ENCODE data around the gene CTNNA2. TPM values are rescaled to one million over a fixed set of nuclear protein-coding genes. Genes with fewer than 3 reads are reported as not detected.
A peak's percentile ranks its signal among the peaks of the same experiment; 100 is the strongest.

Gene CTNNA2
- total and polyA plus RNA-seq, 2 of the 8 experiments (the other 6 are each of a cell fraction or from before 2014, with no cell fraction given) = 3.9 to 9.0 TPM

DNA sequence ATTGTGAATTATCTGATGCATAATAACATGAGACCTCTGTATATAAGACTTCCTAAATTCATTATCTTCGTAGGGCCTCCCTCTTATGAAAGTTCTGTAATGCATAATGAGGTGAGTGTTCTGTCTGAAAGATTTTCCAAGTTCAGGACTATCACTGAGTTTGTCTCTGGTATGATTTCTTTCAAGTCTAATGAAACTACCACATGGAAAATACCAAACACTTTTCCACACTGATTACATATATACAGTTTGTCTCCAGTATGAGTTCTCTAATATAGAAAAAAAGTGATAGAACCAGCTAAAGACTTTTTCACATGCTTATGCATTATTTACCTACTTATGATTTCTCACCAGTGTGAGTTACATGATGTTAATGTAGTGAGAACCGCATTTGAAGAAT, 34.7 kb downstream of the CTNNA2 start:
- H2BK120ac ChIP-seq (replicated peaks; ENCODE audit: low read depth, low read length) = no peak overlapping the region
- H2AK5ac ChIP-seq (ENCODE audit: low read depth, low read length) = no peak overlapping the region
- no peaks in the 10 kb centered on the region for H3K4me1 ChIP-seq (replicated peaks in 1 of 4; ENCODE audit: control insufficient read depth in 3 of 4, insufficient read depth in 4 of 4, low read length in 3 of 4)
- 93% methylated on average over 2 of the region's 2 CpGs; no CpG with 5 or more reads in 1 of the 2 experiments for WGBS, 2 experiments (ENCODE audit: extremely low coverage in 1 of 2, insufficient coverage in 1 of 2, insufficient read length in 1 of 2, insufficient replicate concordance in 2 of 2, low coverage in 1 of 2, low lambda C conversion rate in 2 of 2, missing lambda C conversion rate in 1 of 2)
- no peak overlapping the region for H2AFZ ChIP-seq (ENCODE audit: low read length)
- no peaks in the 10 kb centered on the region for H3K79me2 ChIP-seq (ENCODE audit: control insufficient read depth in 1 of 2, insufficient read depth in 2 of 2, low read length in 2 of 2)
- H3K79me1 ChIP-seq (ENCODE audit: low read depth, low read length) = no peaks in the 10 kb centered on the region
- H3K14ac ChIP-seq (ENCODE audit: insufficient read length) = no peak overlapping the region
- no peak overlapping the region for H3K4me2 ChIP-seq (ENCODE audit: insufficient read depth in 1 of 2, low read depth in 2 of 2, low read length in 2 of 2)
- no peak overlapping the region for H4K8ac ChIP-seq (ENCODE audit: extremely low read depth, insufficient read depth, low read length)
- no peaks in the 10 kb centered on the region for H3K23me2 ChIP-seq (ENCODE audit: low read depth, low read length)
- no peak overlapping the region for H3K56ac ChIP-seq (replicated peaks; ENCODE audit: insufficient read length, low read depth, low read length)
- H4K20me1 ChIP-seq (replicated peaks in 1 of 2; ENCODE audit: control insufficient read depth in 1 of 2, insufficient read depth in 2 of 2, low read length in 2 of 2) = no peaks in the 10 kb centered on the region
- FAIRE-seq = no peak
- no peak overlapping the region for H3K27ac ChIP-seq (ENCODE audit: low read depth, low read length)
- H2BK15ac ChIP-seq (ENCODE audit: low read length) = no peak overlapping the region
- H4K91ac ChIP-seq (replicated peaks; ENCODE audit: insufficient read length, low read length) = no peak overlapping the region
- ChIA-PET CTCF (ENCODE audit: partially characterized antibody) (no interaction called here), POLR2A (ENCODE audit: partially characterized antibody) (no interaction called here)
- no peak overlapping the region for H4K5ac ChIP-seq (ENCODE audit: insufficient read length, low read depth, low read length)
- DNase-seq (ENCODE audit: low read depth in 1 of 2, low spot score in 2 of 2) = no peak
- H3K36me3 ChIP-seq (ENCODE audit: control insufficient read depth in 2 of 4, insufficient read depth in 4 of 4, low read length in 3 of 4) = peaks cover 0 to 36% (median 13%) of the 10 kb centered on the region in 4 experiments; a peak in 4 of 8 replicates
- H3K4me3 ChIP-seq (ENCODE audit: extremely low read depth in 1 of 4, insufficient read depth in 2 of 4, low read depth in 3 of 4, low read length in 4 of 4) = no peak overlapping the region
- no peak overlapping the region for H2BK5ac ChIP-seq (ENCODE audit: low read depth, low read length)
- H3K9me3 ChIP-seq (ENCODE audit: insufficient read depth in 2 of 2, low read depth in 1 of 2, low read length in 1 of 2) = peaks cover 69 to 70% of the 10 kb centered on the region in 2 experiments
- no peak overlapping the region for H3K23ac ChIP-seq (ENCODE audit: insufficient read length)
- TF ChIP-seq BCL11A (IDR thresholded peaks at IDR 0.05; ENCODE audit: low read depth in 2 of 2, low read length in 2 of 2) (no peak), ZNF274 (IDR thresholded peaks at IDR 0.05; ENCODE audit: borderline replicate concordance, extremely low read depth, low read length) (peak; percentile 90), SIRT6 (IDR thresholded peaks at IDR 0.05; ENCODE audit: low read length) (no peak), FOSL1 (IDR thresholded peaks at IDR 0.05; ENCODE audit: insufficient read depth, low read depth, low read length) (no peak)
- H2BK20ac ChIP-seq (ENCODE audit: low read length) = no peak overlapping the region
- no peak overlapping the region for H3K18ac ChIP-seq (ENCODE audit: extremely low read depth, low read length)
- no peak overlapping the region for H3K9ac ChIP-seq (replicated peaks in 1 of 4; ENCODE audit: extremely low read depth in 1 of 4, low read depth in 3 of 4, low read length in 3 of 4)
- no peaks in the 10 kb centered on the region for H3K27me3 ChIP-seq (replicated peaks in 1 of 4; ENCODE audit: control insufficient read depth in 3 of 4, extremely low read depth in 1 of 4, insufficient read depth in 3 of 4, low read length in 3 of 4)
- H2BK12ac ChIP-seq (ENCODE audit: low read depth, low read length) = no peak overlapping the region
- no peak overlapping the region for H3K4ac ChIP-seq (replicated peaks; ENCODE audit: insufficient read length, low read depth, low read length)

Data from H1 (cell line).